HCT116 (cell line): ENCODE results near the gene DNAJB1. TPM values are rescaled to one million over a fixed set of nuclear protein-coding genes. Genes with fewer than 3 reads are reported as not detected.

Experiments used
- ATAC-seq: fragments of 200-7000 bp; cut with Tn5 transposase; 2 replicates; pipeline ENCODE4 v1.9.1; 2020; ENCODE audit warnings: mild to moderate bottlenecking, moderate library complexity
- BruUV-seq: library from RNA; stranded (reverse); fragments of 400-500 nt; replicated peaks from 2 replicates; lab custom pipeline; 2021; lab: Mats Ljungman, UMichigan
- CTCF ChIA-PET: fragments of 300-600 bp; sonication (Branson Sonifier 250); formaldehyde crosslinking; loops from one replicate; lab custom pipeline; 2021; ENCODE audit warnings: antibody characterized with exemption; lab: Charles Lee
- POLR2A ChIA-PET: fragments of 300-600, 350-600 bp; sonication (Branson Sonifier 250); formaldehyde crosslinking; loops from one replicate; lab custom pipeline; 2021; ENCODE audit warnings: antibody characterized with exemption; lab: Charles Lee
- RAD21 ChIA-PET, 2 experiments: fragments of 300-600 bp; sonication (Branson Sonifier 250); formaldehyde crosslinking; loops; one replicate each; lab custom pipeline; 2023; ENCODE audit warnings: low total read pairs in 2 of 2; ENCODE audit not compliant: uncharacterized antibody in 2 of 2, unreplicated experiment in 2 of 2, low non-redundant PET in 1 of 2; lab: Charles Lee
- DNase-seq: peaks from one replicate; pipeline ENCODE4 v3.0.0-alpha.2; 2010; ENCODE audit warnings: low read depth, low spot score
- H2AFZ ChIP-seq: fragments of 200-600 bp; shearing (Covaris generic), sonication (generic); 2 replicates; pipeline ENCODE4 v1.6.1; 2017; ENCODE audit warnings: low read depth, mixed run types, mixed read lengths, antibody characterized with exemption, low read length; ENCODE audit not compliant: poor library complexity, severe bottlenecking
- H3K27ac ChIP-seq: 2 replicates; pipeline ENCODE4 v1.5.1; 2012; ENCODE audit warnings: low read depth, low read length
- H3K27me3 ChIP-seq: fragments of 200-600 bp; sonication (generic); 2 replicates; pipeline ENCODE4 v1.6.1; 2016; ENCODE audit warnings: mixed run types, low read length, mixed read lengths; ENCODE audit not compliant: insufficient read depth
- H3K36me3 ChIP-seq, 2 experiments: fragments of 200-500 bp in 1 of 2; fragments of 200-600 bp in 1 of 2; sonication (Bioruptor generic) in 1 of 2; sonication (generic) in 1 of 2; 2 replicates each; pipeline versions ENCODE4 v1.5.1 to v1.6.1; 2014 to 2016; ENCODE audit warnings: low read length in 2 of 2, inconsistent platforms in 1 of 2, mixed read lengths in 1 of 2, mixed run types in 1 of 2; ENCODE audit not compliant: insufficient read depth in 2 of 2, control insufficient read depth in 1 of 2
- H3K4me1 ChIP-seq, 2 experiments: fragments of 200-600 bp in 1 of 2; sonication (generic) in 1 of 2; 2 replicates each; pipeline versions ENCODE4 v1.5.1 to v1.6.1; 2012 to 2017; ENCODE audit warnings: low read length in 2 of 2, inconsistent platforms in 1 of 2, mild to moderate bottlenecking in 1 of 2, mixed read lengths in 1 of 2, mixed run types in 1 of 2, moderate library complexity in 1 of 2; ENCODE audit not compliant: insufficient read depth in 2 of 2, control insufficient read depth in 1 of 2
- H3K4me2 ChIP-seq: fragments of 200-600 bp; sonication (generic); 2 replicates; pipeline ENCODE4 v1.6.1; 2017; ENCODE audit warnings: mixed run types, low read length, mixed read lengths
- H3K4me3 ChIP-seq, 2 experiments: fragments of 200-600 bp in 1 of 2; sonication (generic) in 1 of 2; replicated peaks in 1 of 2; 2 replicates each; pipeline ENCODE4 v1.5.1; 2011 to 2016; ENCODE audit warnings: low read length in 2 of 2, control low read depth in 1 of 2, low read depth in 1 of 2, mild to moderate bottlenecking in 1 of 2, mixed read lengths in 1 of 2, mixed run types in 1 of 2
- H3K79me2 ChIP-seq: fragments of 200-600 bp; sonication (generic); 2 replicates; pipeline ENCODE4 v1.6.1; 2017; ENCODE audit warnings: mild to moderate bottlenecking, mixed run types, low read length, moderate library complexity, mixed read lengths; ENCODE audit not compliant: insufficient read depth
- H3K9ac ChIP-seq: fragments of 200-600 bp; sonication (generic); 2 replicates; pipeline ENCODE4 v1.6.1; 2016; ENCODE audit warnings: low read length, mixed read lengths
- H3K9me2 ChIP-seq: fragments of 200-600 bp; sonication (generic), shearing (Covaris generic); 2 replicates; pipeline ENCODE4 v1.6.1; 2017; ENCODE audit warnings: mixed run types, mild to moderate bottlenecking, moderate library complexity; ENCODE audit not compliant: insufficient read depth
- H3K9me3 ChIP-seq, 2 experiments: fragments of 200-500 bp in 1 of 2; fragments of 200-600 bp in 1 of 2; sonication (Bioruptor generic) in 1 of 2; sonication (generic) in 1 of 2; 2 replicates each; pipeline ENCODE4 v1.6.1; 2014 to 2017; ENCODE audit warnings: low read length in 2 of 2, mixed read lengths in 2 of 2, inconsistent platforms in 1 of 2, low read depth in 1 of 2, mild to moderate bottlenecking in 1 of 2, mixed run types in 1 of 2, moderate library complexity in 1 of 2; ENCODE audit not compliant: control insufficient read depth in 1 of 2, insufficient read depth in 1 of 2
- H4K20me1 ChIP-seq: fragments of 200-600 bp; sonication (generic), shearing (Covaris generic); 2 replicates; pipeline ENCODE4 v1.6.1; 2017; ENCODE audit warnings: mixed run types, mild to moderate bottlenecking, moderate library complexity; ENCODE audit not compliant: insufficient read depth
- CBX3 ChIP-seq: IDR thresholded peaks from 2 replicates; pipeline ENCODE4 v1.6.1; 2012; ENCODE audit warnings: low read depth
- CEBPB ChIP-seq: IDR thresholded peaks from 2 replicates; pipeline ENCODE4 v1.6.1; 2012; ENCODE audit warnings: low read depth
- EGR1 ChIP-seq: IDR thresholded peaks from 2 replicates; pipeline ENCODE4 v1.6.1; 2012; ENCODE audit warnings: low read depth
- ELF1 ChIP-seq: IDR thresholded peaks from 2 replicates; pipeline ENCODE4 v1.6.1; 2012; ENCODE audit warnings: low read depth, borderline replicate concordance
- EZH2 ChIP-seq: fragments of 200-600 bp; sonication (generic); IDR thresholded peaks from 2 replicates; pipeline ENCODE4 v1.6.1; 2017; ENCODE audit warnings: antibody characterized with exemption, mixed run types
- EZH2phosphoT487 ChIP-seq: fragments of 200-600 bp; IDR thresholded peaks from 2 replicates; pipeline ENCODE4 v1.6.1; 2018; ENCODE audit warnings: antibody characterized with exemption, borderline replicate concordance
- FOSL1 ChIP-seq: IDR thresholded peaks from 2 replicates; pipeline ENCODE4 v1.6.1; 2012; ENCODE audit warnings: low read depth
- JUND ChIP-seq: IDR thresholded peaks from 2 replicates; pipeline ENCODE4 v1.6.1; 2012
- POLR2A ChIP-seq: IDR thresholded peaks from 2 replicates; pipeline ENCODE4 v1.7.0; 2011; ENCODE audit warnings: borderline replicate concordance; ENCODE audit not compliant: insufficient read depth, insufficient read length; ENCODE audit errors: extremely low read depth
- SIN3A ChIP-seq: IDR thresholded peaks from 2 replicates; pipeline ENCODE4 v1.6.1; 2012; ENCODE audit warnings: low read depth
- SP1 ChIP-seq: IDR thresholded peaks from 2 replicates; pipeline ENCODE4 v1.6.1; 2012; ENCODE audit warnings: low read depth
- SRF ChIP-seq: IDR thresholded peaks from 2 replicates; pipeline ENCODE4 v1.6.1; 2012; ENCODE audit warnings: low read depth
- TCF7L2 ChIP-seq: IDR thresholded peaks from 2 replicates; pipeline ENCODE4 v1.7.0; 2011; ENCODE audit warnings: borderline replicate concordance, inconsistent platforms; ENCODE audit not compliant: insufficient read depth, insufficient read length; ENCODE audit errors: extremely low read depth
- YY1 ChIP-seq: IDR thresholded peaks from 2 replicates; pipeline ENCODE4 v1.6.1; 2011; ENCODE audit warnings: low read length, low read depth, moderate library complexity, mild to moderate bottlenecking; ENCODE audit not compliant: insufficient replicate concordance; ENCODE audit errors: extremely low read depth
- ZFX ChIP-seq: fragments of 450-650 bp; IDR thresholded peaks from 2 replicates; pipeline ENCODE4 v1.6.1; 2017
- ZNF274 ChIP-seq: fragments of 200-500 bp; sonication (Bioruptor generic); IDR thresholded peaks from 2 replicates; pipeline ENCODE4 v1.6.1; 2014; ENCODE audit warnings: mild to moderate bottlenecking, low read depth, low read length, inconsistent platforms
- intact Hi-C: fragments of 100-400 bp; cut with micrococcal nuclease; formaldehyde crosslinking; loops from 2 replicates; pipeline ENCODE4 v1.10.0; 2022
- total RNA-seq: library from RNA; stranded (reverse); gene quantifications from one replicate; pipeline ENCODE4 v1.2.1, GENCODE V29; 2021; ENCODE audit not compliant: unreplicated experiment
- TF ChIP-seq, protein P1 (sequence below): IDR thresholded peaks from 2 replicates; pipeline ENCODE4 v1.6.1; 2012
- TF ChIP-seq, protein P2 (sequence below): IDR thresholded peaks from 2 replicates; pipeline ENCODE4 v1.6.1; 2012; ENCODE audit warnings: low read depth
- TF ChIP-seq, protein P3 (sequence below), 3 experiments: fragments of 200-600 bp in 1 of 3; sonication (generic) in 1 of 3; IDR thresholded peaks in 2 of 3; conservative IDR thresholded peaks in 1 of 3; 2 replicates each; pipeline ENCODE4 v1.5.1; 2012 to 2017; ENCODE audit warnings: low read depth in 2 of 3, low read length in 2 of 3, antibody characterized with exemption in 1 of 3, borderline replicate concordance in 1 of 3, control low read depth in 1 of 3, mild to moderate bottlenecking in 1 of 3, mixed read lengths in 1 of 3, mixed run types in 1 of 3, moderate library complexity in 1 of 3; ENCODE audit not compliant: insufficient read depth in 1 of 3
- TF ChIP-seq, protein P4 (sequence below): IDR thresholded peaks from 2 replicates; pipeline ENCODE4 v1.6.1; 2011; ENCODE audit warnings: mild to moderate bottlenecking, low read length, moderate library complexity; ENCODE audit not compliant: insufficient replicate concordance; ENCODE audit errors: extremely low read depth

Gene DNAJB1
- total RNA-seq, 1 experiment from 2014 or later = 175 TPM

DNA sequence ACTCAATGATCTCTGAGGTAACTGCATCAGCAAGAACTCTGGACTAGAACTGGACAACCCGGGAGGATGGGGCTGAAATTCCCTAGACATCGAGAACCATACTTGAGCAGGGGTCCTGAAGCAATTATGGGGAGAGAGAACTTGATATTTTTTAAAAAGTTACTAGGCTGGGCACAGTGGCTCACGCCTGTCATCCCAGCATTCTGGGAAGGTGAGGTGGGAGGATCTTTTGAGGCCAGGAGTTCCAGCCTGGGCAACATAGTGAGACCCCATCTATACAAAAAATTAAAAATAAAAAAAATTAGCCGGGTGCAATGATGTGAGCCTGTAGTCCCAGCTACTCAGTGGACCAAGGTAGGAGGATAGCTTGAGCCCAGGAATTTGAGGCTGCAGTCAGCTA, 2.3 kb upstream of the DNAJB1 start:
- TF ChIP-seq CBX3 (no peak), SP1 (no peak), EZH2 (no peak), EGR1 (no peak), ZNF274 (no peak), TCF7L2 (no peak), ZFX (no peak), FOSL1 (no peak), JUND (no peak), EZH2phosphoT487 (no peak), SIN3A (no peak), POLR2A (no peak), YY1 (no peak), SRF (no peak), ELF1 (no peak), CEBPB (no peak)
- TF ChIP-seq, protein P1, sequence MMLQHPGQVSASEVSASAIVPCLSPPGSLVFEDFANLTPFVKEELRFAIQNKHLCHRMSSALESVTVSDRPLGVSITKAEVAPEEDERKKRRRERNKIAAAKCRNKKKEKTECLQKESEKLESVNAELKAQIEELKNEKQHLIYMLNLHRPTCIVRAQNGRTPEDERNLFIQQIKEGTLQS = no peak
- TF ChIP-seq, protein P2, sequence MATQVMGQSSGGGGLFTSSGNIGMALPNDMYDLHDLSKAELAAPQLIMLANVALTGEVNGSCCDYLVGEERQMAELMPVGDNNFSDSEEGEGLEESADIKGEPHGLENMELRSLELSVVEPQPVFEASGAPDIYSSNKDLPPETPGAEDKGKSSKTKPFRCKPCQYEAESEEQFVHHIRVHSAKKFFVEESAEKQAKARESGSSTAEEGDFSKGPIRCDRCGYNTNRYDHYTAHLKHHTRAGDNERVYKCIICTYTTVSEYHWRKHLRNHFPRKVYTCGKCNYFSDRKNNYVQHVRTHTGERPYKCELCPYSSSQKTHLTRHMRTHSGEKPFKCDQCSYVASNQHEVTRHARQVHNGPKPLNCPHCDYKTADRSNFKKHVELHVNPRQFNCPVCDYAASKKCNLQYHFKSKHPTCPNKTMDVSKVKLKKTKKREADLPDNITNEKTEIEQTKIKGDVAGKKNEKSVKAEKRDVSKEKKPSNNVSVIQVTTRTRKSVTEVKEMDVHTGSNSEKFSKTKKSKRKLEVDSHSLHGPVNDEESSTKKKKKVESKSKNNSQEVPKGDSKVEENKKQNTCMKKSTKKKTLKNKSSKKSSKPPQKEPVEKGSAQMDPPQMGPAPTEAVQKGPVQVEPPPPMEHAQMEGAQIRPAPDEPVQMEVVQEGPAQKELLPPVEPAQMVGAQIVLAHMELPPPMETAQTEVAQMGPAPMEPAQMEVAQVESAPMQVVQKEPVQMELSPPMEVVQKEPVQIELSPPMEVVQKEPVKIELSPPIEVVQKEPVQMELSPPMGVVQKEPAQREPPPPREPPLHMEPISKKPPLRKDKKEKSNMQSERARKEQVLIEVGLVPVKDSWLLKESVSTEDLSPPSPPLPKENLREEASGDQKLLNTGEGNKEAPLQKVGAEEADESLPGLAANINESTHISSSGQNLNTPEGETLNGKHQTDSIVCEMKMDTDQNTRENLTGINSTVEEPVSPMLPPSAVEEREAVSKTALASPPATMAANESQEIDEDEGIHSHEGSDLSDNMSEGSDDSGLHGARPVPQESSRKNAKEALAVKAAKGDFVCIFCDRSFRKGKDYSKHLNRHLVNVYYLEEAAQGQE = no peak
- TF ChIP-seq, protein P3, sequence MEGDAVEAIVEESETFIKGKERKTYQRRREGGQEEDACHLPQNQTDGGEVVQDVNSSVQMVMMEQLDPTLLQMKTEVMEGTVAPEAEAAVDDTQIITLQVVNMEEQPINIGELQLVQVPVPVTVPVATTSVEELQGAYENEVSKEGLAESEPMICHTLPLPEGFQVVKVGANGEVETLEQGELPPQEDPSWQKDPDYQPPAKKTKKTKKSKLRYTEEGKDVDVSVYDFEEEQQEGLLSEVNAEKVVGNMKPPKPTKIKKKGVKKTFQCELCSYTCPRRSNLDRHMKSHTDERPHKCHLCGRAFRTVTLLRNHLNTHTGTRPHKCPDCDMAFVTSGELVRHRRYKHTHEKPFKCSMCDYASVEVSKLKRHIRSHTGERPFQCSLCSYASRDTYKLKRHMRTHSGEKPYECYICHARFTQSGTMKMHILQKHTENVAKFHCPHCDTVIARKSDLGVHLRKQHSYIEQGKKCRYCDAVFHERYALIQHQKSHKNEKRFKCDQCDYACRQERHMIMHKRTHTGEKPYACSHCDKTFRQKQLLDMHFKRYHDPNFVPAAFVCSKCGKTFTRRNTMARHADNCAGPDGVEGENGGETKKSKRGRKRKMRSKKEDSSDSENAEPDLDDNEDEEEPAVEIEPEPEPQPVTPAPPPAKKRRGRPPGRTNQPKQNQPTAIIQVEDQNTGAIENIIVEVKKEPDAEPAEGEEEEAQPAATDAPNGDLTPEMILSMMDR (IDR thresholded peaks at IDR 0.05 in 2 of 3, conservative IDR thresholded peaks at IDR 0.05 in 1 of 3; ENCODE audit: borderline replicate concordance in 1 of 3, insufficient read depth in 1 of 3, low read depth in 2 of 3, low read length in 2 of 3) = no peak
- TF ChIP-seq, protein P4, sequence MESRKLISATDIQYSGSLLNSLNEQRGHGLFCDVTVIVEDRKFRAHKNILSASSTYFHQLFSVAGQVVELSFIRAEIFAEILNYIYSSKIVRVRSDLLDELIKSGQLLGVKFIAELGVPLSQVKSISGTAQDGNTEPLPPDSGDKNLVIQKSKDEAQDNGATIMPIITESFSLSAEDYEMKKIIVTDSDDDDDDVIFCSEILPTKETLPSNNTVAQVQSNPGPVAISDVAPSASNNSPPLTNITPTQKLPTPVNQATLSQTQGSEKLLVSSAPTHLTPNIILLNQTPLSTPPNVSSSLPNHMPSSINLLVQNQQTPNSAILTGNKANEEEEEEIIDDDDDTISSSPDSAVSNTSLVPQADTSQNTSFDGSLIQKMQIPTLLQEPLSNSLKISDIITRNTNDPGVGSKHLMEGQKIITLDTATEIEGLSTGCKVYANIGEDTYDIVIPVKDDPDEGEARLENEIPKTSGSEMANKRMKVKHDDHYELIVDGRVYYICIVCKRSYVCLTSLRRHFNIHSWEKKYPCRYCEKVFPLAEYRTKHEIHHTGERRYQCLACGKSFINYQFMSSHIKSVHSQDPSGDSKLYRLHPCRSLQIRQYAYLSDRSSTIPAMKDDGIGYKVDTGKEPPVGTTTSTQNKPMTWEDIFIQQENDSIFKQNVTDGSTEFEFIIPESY = no peak
- ATAC-seq (no peak), DNase-seq (no peak)
- no peaks in the 10 kb centered on the region for H3K27me3 ChIP-seq
- H3K79me2 ChIP-seq = peaks cover 26% of the 10 kb centered on the region
- peaks cover 48 to 65% of the 10 kb centered on the region in 2 experiments for H3K4me1 ChIP-seq
- peaks cover 4 to 17% of the 10 kb centered on the region in 2 experiments; a peak in 1 of 4 replicates for H3K36me3 ChIP-seq
- H2AFZ ChIP-seq = no peak overlapping the region
- no peaks in the 10 kb centered on the region for H3K9me2 ChIP-seq
- ChIA-PET RAD21 (no interaction called here), POLR2A (interaction anchor here (1.1 to 4.7 kb wide), 3 partner anchors 8 to 13 kb away, joined by 6 to 112 read pairs (median 9); partner anchors contain the start of gene TECR), CTCF (interaction anchor here (1.2 kb wide), 1 partner anchor 15 kb away, joined by 3 read pairs; no protein-coding TSS in a partner anchor)
- H3K27ac ChIP-seq = peak overlapping the region; percentile 97
- H3K9ac ChIP-seq = peak overlapping the region; percentile 66
- BruUV-seq = no TSS peak
- H4K20me1 ChIP-seq = peaks cover 22% of the 10 kb centered on the region; the same call in 1 of the 2 replicates
- H3K4me3 ChIP-seq = peak overlapping the region in 1 of 2 experiments; percentile 13; a peak in 1 of 4 replicates
- intact Hi-C loops = no loop called here
- H3K4me2 ChIP-seq = peak overlapping the region; percentile 87
- no peaks in the 10 kb centered on the region for H3K9me3 ChIP-seq
